SH-SY5Y (cell line): Measurements from ENCODE around the gene TTLL8.

Source experiments
- GATA2 ChIP-seq: IDR thresholded peaks from 2 replicates; pipeline ENCODE4 v1.6.1; 2011; ENCODE audit warnings: mild to moderate bottlenecking, low read depth, low read length
- GATA3 ChIP-seq: IDR thresholded peaks from 2 replicates; pipeline ENCODE4 v1.6.1; 2011; ENCODE audit warnings: low read depth, mild to moderate bottlenecking, low read length, moderate library complexity

DNA sequence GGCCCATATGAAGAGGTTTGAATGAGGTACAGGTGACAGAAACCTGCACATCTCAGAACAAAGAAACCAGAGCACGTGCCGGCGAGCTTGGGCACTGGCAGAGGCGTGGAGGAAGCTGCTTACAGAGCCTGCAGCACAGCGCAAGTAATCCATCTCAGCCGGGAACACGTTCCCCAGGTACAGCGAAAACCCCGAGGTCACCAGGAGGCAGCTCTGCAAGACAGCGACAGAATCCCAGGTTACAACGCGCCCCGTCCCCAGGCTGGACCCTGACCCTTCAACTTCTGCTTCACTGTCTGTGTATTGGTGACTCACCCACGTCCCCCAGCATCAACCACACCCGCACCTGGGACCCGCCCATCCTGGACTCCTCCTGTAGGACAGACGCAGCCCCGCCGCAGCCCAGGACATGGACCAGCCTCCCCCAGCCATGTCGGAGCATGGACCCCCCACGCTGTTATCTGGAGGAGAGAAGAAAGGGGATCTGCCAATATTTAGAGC, 24.9 kb upstream of the TTLL8 start:
- TF ChIP-seq GATA2 (no peak), GATA3 (no peak)
